Activated T-helper 2 cell treated with anti-CD3 and anti-CD28 coated beads, Interferon-gamma antibody, Interleukin-2, Interleukin-4, amounts not matched to agents 10 μg/mL and 5 μg/mL and 100 μg/mL, durations not matched to agents 14 hours and 24 hours and 36 hours (primary cell): ENCODE results near the gene FLRT2. TPM values are rescaled to one million over a fixed set of nuclear protein-coding genes. Genes with fewer than 3 reads are reported as not detected.

ENCODE experiments used
- DNase-seq: peaks from one replicate; pipeline ENCODE4 v3.0.0; 2021; ENCODE audit warnings: low spot score
- H3K27ac Mint-ChIP-seq: one replicate; pipeline ENCODE4 v1.8.0; 2021; ENCODE audit warnings: mixed read lengths
- H3K27me3 Mint-ChIP-seq: one replicate; pipeline ENCODE4 v1.8.0; 2021; ENCODE audit warnings: low read depth, mixed read lengths
- H3K36me3 Mint-ChIP-seq: one replicate; pipeline ENCODE4 v1.8.0; 2021; ENCODE audit warnings: low read depth, mixed read lengths
- H3K4me1 Mint-ChIP-seq: one replicate; pipeline ENCODE4 v1.8.0; 2021; ENCODE audit warnings: low read depth, mixed read lengths
- H3K4me3 Mint-ChIP-seq: one replicate; pipeline ENCODE4 v1.8.0; 2021; ENCODE audit warnings: low read depth, mild to moderate bottlenecking, moderate library complexity, mixed read lengths
- H3K9me3 Mint-ChIP-seq: one replicate; pipeline ENCODE4 v1.8.0; 2021; ENCODE audit warnings: mixed read lengths
- intact Hi-C: fragments of 100-400 bp; cut with micrococcal nuclease; formaldehyde crosslinking; loops from one replicate; pipeline ENCODE4 v1.15.1; 2023
- total RNA-seq: library from RNA; stranded (reverse); gene quantifications from 2 replicates; pipeline ENCODE4 v1.2.3, GENCODE V29; 2022

Gene FLRT2
- total RNA-seq, 1 donor from 2014 or later: not detected

GRCh38 chr14:85618390-85618789, 88.4 kb downstream of the FLRT2 start:
- H3K4me3 Mint-ChIP-seq: no peak overlapping the region
- no peaks in the 10 kb centered on the region for H3K4me1 Mint-ChIP-seq
- DNase-seq: no peak
- no peaks in the 10 kb centered on the region for H3K36me3 Mint-ChIP-seq
- intact Hi-C loops: no loop called here
- H3K27ac Mint-ChIP-seq: no peak overlapping the region
- H3K27me3 Mint-ChIP-seq: no peaks in the 10 kb centered on the region
- H3K9me3 Mint-ChIP-seq: no peaks in the 10 kb centered on the region

DNA sequence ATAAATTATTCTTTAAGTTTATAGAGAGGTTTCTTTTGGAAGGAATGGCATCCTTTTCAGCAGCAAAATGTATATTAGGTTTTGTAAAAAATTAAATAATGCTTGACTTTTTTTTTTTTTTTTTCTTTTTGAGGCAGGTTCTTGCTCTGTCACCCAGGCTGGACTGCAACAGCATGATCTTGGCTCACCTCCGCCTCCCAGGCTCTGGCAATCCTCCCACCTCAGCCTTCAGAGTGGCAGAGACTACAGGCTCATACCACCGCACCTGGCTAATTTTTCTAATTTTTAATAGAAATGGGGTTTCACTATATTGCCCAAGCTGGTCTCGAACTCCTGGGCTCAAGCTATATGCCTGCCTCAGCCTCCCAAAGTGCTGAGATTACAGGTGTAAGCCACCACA, 89.0 kb downstream of the FLRT2 start:
- Mint-ChIP-seq H3K4me1 (no peaks in the 10 kb centered on the region), H3K9me3 (no peaks in the 10 kb centered on the region), H3K36me3 (no peaks in the 10 kb centered on the region), H3K27ac (no peak overlapping the region), H3K27me3 (no peaks in the 10 kb centered on the region), H3K4me3 (no peak overlapping the region)
- intact Hi-C loops: no loop called here
- no peak for DNase-seq

DNA sequence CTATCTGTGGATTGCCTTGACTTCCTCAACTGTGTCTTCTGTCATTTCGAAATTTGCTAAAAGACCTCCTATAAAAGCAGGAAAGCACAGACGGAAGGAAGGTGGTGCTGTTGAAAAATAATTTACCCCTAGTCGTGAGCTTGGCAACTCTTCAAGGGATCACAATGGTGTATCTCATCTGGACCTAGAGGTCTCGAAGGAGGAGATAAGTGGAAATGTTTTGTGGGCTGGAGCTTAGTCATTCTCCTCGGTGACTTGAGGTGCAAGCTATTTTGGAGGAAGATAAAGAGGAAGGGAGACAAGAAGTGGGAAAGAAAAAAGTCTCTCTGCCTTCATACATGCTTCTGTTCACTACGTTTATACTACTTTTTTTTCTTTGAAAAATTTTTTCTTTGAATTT, 89.9 kb downstream of the FLRT2 start:
- Mint-ChIP-seq H3K4me1 (no peaks in the 10 kb centered on the region), H3K27ac (no peak overlapping the region), H3K36me3 (no peaks in the 10 kb centered on the region), H3K9me3 (no peaks in the 10 kb centered on the region), H3K27me3 (no peaks in the 10 kb centered on the region), H3K4me3 (no peak overlapping the region)
- no peak for DNase-seq
- intact Hi-C loops: no loop called here

GRCh38 chr14:85620947-85621346, 91.0 kb downstream of the FLRT2 start:
- H3K36me3 Mint-ChIP-seq: no peaks in the 10 kb centered on the region

GRCh38 chr14:85622106-85622505, 92.2 kb downstream of the FLRT2 start:
- DNase-seq: no peak
- intact Hi-C loops: no loop called here
- Mint-ChIP-seq H3K9me3 (no peaks in the 10 kb centered on the region), H3K4me1 (no peaks in the 10 kb centered on the region), H3K36me3 (no peaks in the 10 kb centered on the region), H3K4me3 (no peak overlapping the region), H3K27ac (no peak overlapping the region), H3K27me3 (no peaks in the 10 kb centered on the region)

More at GRCh38 chr14:85620947-85621346, 91.0 kb downstream of the FLRT2 start:
- intact Hi-C loops: no loop called here
- Mint-ChIP-seq H3K4me1 (no peaks in the 10 kb centered on the region), H3K9me3 (no peaks in the 10 kb centered on the region), H3K27ac (no peak overlapping the region), H3K4me3 (no peak overlapping the region), H3K27me3 (no peaks in the 10 kb centered on the region)
- no peak for DNase-seq

DNA sequence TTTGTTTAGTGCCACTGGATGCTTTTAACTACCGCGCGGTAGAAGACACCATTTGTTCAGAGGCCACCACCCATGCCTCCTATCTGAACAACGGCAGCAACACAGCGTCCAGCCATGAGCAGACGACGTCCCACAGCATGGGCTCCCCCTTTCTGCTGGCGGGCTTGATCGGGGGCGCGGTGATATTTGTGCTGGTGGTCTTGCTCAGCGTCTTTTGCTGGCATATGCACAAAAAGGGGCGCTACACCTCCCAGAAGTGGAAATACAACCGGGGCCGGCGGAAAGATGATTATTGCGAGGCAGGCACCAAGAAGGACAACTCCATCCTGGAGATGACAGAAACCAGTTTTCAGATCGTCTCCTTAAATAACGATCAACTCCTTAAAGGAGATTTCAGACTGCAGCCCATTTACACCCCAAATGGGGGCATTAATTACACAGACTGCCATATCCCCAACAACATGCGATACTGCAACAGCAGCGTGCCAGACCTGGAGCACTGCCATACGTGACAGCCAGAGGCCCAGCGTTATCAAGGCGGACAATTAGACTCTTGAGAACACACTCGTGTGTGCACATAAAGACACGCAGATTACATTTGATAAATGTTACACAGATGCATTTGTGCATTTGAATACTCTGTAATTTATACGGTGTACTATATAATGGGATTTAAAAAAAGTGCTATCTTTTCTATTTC, 93.2 kb downstream of the FLRT2 start:
- DNase-seq: no peak
- H3K9me3 Mint-ChIP-seq: no peaks in the 10 kb centered on the region
- H3K36me3 Mint-ChIP-seq: no peaks in the 10 kb centered on the region
- H3K4me3 Mint-ChIP-seq: no peak overlapping the region
- intact Hi-C loops: no loop called here
- H3K27me3 Mint-ChIP-seq: no peaks in the 10 kb centered on the region
- H3K27ac Mint-ChIP-seq: no peak overlapping the region
- no peaks in the 10 kb centered on the region for H3K4me1 Mint-ChIP-seq

- H3K9me3 Mint-ChIP-seq: no peaks in the 10 kb centered on the region
- H3K36me3 Mint-ChIP-seq: no peaks in the 10 kb centered on the region
- no peak overlapping the region for H3K4me3 Mint-ChIP-seq
- DNase-seq: no peak
- intact Hi-C loops: no loop called here
- no peaks in the 10 kb centered on the region for H3K4me1 Mint-ChIP-seq
- no peaks in the 10 kb centered on the region for H3K27me3 Mint-ChIP-seq
- no peak overlapping the region for H3K27ac Mint-ChIP-seq
Observed at GRCh38 chr14:85625925-85626585, 96.1 kb downstream of the FLRT2 start.

DNA sequence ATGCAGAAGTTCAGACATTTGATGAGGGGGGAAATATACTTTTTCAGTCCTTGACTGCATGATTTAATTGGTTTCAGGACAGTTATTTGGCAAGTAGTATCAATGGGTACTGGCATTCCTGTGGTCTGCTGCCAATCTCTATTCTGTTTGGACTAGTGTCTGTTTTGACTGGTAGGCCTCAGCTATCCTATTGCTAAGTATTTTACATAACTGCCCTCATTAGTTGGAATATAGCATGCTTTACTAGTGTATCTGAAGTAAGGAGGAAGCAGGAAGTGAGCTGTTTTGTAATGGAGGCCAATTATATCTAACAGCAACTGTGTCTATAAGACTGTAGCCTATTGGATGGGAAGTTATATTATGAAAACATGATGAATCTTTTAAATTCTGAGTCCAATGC, 104.3 kb downstream of the FLRT2 start:
- no peaks in the 10 kb centered on the region for H3K4me1 Mint-ChIP-seq
- H3K27me3 Mint-ChIP-seq: no peaks in the 10 kb centered on the region
- H3K36me3 Mint-ChIP-seq: no peaks in the 10 kb centered on the region
- DNase-seq: no peak
- H3K27ac Mint-ChIP-seq: no peak overlapping the region
- no peak overlapping the region for H3K4me3 Mint-ChIP-seq
- no peaks in the 10 kb centered on the region for H3K9me3 Mint-ChIP-seq
- intact Hi-C loops: no loop called here

DNA sequence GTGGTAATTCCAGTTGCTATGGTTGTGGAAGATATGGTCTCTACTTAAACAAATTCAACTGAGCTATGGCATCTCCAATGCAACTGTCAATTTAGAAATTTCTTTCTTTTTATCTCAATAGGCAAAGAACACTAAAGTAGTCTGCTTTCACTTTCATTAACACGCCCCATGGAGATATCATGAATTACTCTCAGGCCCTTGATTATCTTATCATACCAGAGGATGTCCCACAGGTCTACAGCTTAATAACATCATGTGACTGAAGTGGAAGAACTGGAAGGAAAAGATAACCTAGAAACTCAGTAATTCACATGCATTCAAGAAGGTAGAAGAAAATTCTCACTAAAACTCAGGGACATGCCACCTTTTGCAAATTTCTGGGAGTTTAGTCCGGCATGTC, 114.3 kb downstream of the FLRT2 start:
- H3K4me3 Mint-ChIP-seq: no peak overlapping the region

GRCh38 chr14:85653029-85653428, 123.1 kb downstream of the FLRT2 start:
- H3K36me3 Mint-ChIP-seq: no peaks in the 10 kb centered on the region
- H3K27ac Mint-ChIP-seq: no peak overlapping the region
- no peaks in the 10 kb centered on the region for H3K4me1 Mint-ChIP-seq
- no peaks in the 10 kb centered on the region for H3K9me3 Mint-ChIP-seq
- H3K4me3 Mint-ChIP-seq: no peak overlapping the region
- H3K27me3 Mint-ChIP-seq: no peaks in the 10 kb centered on the region
- intact Hi-C loops: no loop called here
- no peak for DNase-seq

More for the DNA sequence above, 114.3 kb downstream of the FLRT2 start:
- no peaks in the 10 kb centered on the region for H3K36me3 Mint-ChIP-seq
- no peaks in the 10 kb centered on the region for H3K4me1 Mint-ChIP-seq
- intact Hi-C loops: no loop called here
- H3K9me3 Mint-ChIP-seq: no peaks in the 10 kb centered on the region
- no peak overlapping the region for H3K27ac Mint-ChIP-seq
- H3K27me3 Mint-ChIP-seq: no peaks in the 10 kb centered on the region
- no peak for DNase-seq

GRCh38 chr14:85660243-85660922, 130.4 kb downstream of the FLRT2 start:
- DNase-seq: no peak
- H3K36me3 Mint-ChIP-seq: no peaks in the 10 kb centered on the region
- H3K27me3 Mint-ChIP-seq: no peaks in the 10 kb centered on the region
- intact Hi-C loops: no loop called here
- no peaks in the 10 kb centered on the region for H3K4me1 Mint-ChIP-seq
- H3K9me3 Mint-ChIP-seq: no peaks in the 10 kb centered on the region
- no peak overlapping the region for H3K27ac Mint-ChIP-seq
- H3K4me3 Mint-ChIP-seq: no peak overlapping the region

GRCh38 chr14:85662096-85662495, 132.2 kb downstream of the FLRT2 start:
- Mint-ChIP-seq H3K36me3 (no peaks in the 10 kb centered on the region), H3K9me3 (no peaks in the 10 kb centered on the region), H3K4me3 (no peak overlapping the region), H3K27ac (no peak overlapping the region), H3K27me3 (no peaks in the 10 kb centered on the region), H3K4me1 (no peaks in the 10 kb centered on the region)
- intact Hi-C loops: no loop called here
- DNase-seq: no peak

DNA sequence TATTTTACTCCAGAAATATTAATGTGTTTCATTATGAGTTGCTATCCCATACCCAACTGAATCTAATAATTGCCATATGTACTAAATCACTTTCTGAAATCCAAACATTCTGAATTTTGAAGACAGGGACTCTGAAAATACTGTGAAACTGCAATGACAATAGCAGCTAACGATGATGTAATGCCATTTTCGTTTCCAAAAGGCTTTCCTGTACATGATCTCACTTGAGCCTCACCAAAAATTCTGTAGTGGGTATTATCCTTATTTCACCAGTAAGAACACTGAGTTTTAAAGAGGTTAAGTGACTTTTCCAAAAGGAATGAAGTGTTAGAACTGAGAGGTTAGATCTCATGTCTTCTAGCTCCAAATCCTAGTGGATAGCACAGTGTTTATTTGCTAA, 133.3 kb downstream of the FLRT2 start:
- H3K36me3 Mint-ChIP-seq: no peaks in the 10 kb centered on the region
- no peaks in the 10 kb centered on the region for H3K27me3 Mint-ChIP-seq
- no peaks in the 10 kb centered on the region for H3K9me3 Mint-ChIP-seq
- intact Hi-C loops: no loop called here
- no peak for DNase-seq
- H3K4me3 Mint-ChIP-seq: no peak overlapping the region
- no peaks in the 10 kb centered on the region for H3K4me1 Mint-ChIP-seq
- H3K27ac Mint-ChIP-seq: no peak overlapping the region
